GM12873 (cell line): ENCODE results near the gene CTTNBP2.

ENCODE experiments used
- CTCF ChIP-seq: IDR thresholded peaks from 2 replicates; pipeline ENCODE4 v1.5.1; 2012; ENCODE audit warnings: low read depth, mild to moderate bottlenecking, moderate library complexity, low read length, control low read depth; ENCODE audit not compliant: insufficient read depth; ENCODE audit errors: missing control alignments

Gene CTTNBP2

GRCh38 chr7:117690147-117690546 is 183.1 kb downstream of the CTTNBP2 start:
- TF ChIP-seq CTCF, result no peak

GRCh38 chr7:117689406-117689805 is 183.8 kb downstream of the CTTNBP2 start:
- no peak for TF ChIP-seq CTCF

- no peak for TF ChIP-seq CTCF
These were observed 185.1 kb downstream of the CTTNBP2 start for GRCh38 chr7:117688126-117688525.

- no peak for TF ChIP-seq CTCF
These were observed 186.8 kb downstream of the CTTNBP2 start for GRCh38 chr7:117686311-117686935.

- TF ChIP-seq CTCF, result no peak
These were observed 187.4 kb downstream of the CTTNBP2 start for GRCh38 chr7:117685795-117686194.

GRCh38 chr7:117683430-117684175 is 189.6 kb downstream of the CTTNBP2 start:
- no peak for TF ChIP-seq CTCF

- no peak for TF ChIP-seq CTCF
These were observed 190.4 kb downstream of the CTTNBP2 start for GRCh38 chr7:117682681-117683385.
